ENCODE results near the gene CCDC74A. TPM values are rescaled to one million over a fixed set of nuclear protein-coding genes. Genes with fewer than 3 reads are reported as not detected.

CCDC74A gene
- total RNA-seq, 6 donors from 2014 or later: 0.46 to 33.5 (median 11.8) TPM

- H3K9me3 ChIP-seq: no peaks in the 10 kb centered on the region
- no peaks in the 10 kb centered on the region for H3K27me3 ChIP-seq
- H3K36me3 ChIP-seq: no peaks in the 10 kb centered on the region
- ATAC-seq (ENCODE audit: low FRiP score in 2 of 2) (no peak), DNase-seq (no peak)
- TF ChIP-seq POLR2A (IDR thresholded peaks at IDR 0.05) (no peak), CTCF (IDR thresholded peaks at IDR 0.05) (no peak), EP300 (IDR thresholded peaks at IDR 0.05) (no peak), POLR2AphosphoS5 (IDR thresholded peaks at IDR 0.05) (no peak)
- no peak overlapping the region for H3K4me3 ChIP-seq
- WGBS, 2 donors: 72 to 74% methylated on average over 4 of the region's 4 CpGs
- H3K27ac ChIP-seq: no peak overlapping the region
- no peaks in the 10 kb centered on the region for H3K4me1 ChIP-seq
These were observed 50.1 kb downstream of the CCDC74A start for GRCh38 chr2:131577812-131578211.

DNA sequence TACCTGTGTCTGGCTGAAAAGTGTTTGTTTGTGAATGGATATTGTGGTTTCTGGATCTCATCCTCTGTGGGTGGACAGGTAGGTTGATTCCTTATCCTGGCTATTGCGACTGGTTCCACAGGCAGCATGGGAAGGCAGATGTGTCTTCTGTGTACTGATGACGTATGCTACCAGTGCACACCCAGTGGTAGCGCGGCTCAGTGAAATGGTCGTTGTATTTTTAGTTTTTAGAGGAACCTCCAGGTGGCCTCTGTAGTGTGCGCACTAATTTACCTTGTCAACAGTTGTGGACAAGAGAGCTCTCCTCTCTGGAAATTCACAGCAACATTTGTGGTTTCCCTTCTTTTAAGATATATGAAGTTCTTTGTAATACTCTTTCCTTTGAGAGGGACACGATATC is 52.5 kb downstream of the CCDC74A start:
- Histone ChIP-seq H3K9me3 (no peaks in the 10 kb centered on the region), H3K4me3 (no peak overlapping the region), H3K27me3 (no peaks in the 10 kb centered on the region), H3K27ac (no peak overlapping the region), H3K4me1 (no peaks in the 10 kb centered on the region), H3K36me3 (no peaks in the 10 kb centered on the region)
- TF ChIP-seq EP300 (IDR thresholded peaks at IDR 0.05) (no peak), POLR2AphosphoS5 (IDR thresholded peaks at IDR 0.05) (no peak), CTCF (IDR thresholded peaks at IDR 0.05) (no peak), POLR2A (IDR thresholded peaks at IDR 0.05) (no peak)
- 88 to 89% methylated on average over 7 of the region's 7 CpGs for WGBS, 2 donors
- DNase-seq: no peak
- ATAC-seq (ENCODE audit: low FRiP score in 2 of 2): no peak

Other genes starting within 250 kb of the CCDC74A start
- gene RAB6D, start 163.7 kb upstream of the CCDC74A start, total RNA-seq: under 1 TPM in 1 of 6 donors, not detected in 5; 0.17 TPM
- not detected for gene TUBA3D, start 51.8 kb upstream of the CCDC74A start, total RNA-seq
- 10 to 100 TPM; 15.7 to 66.9 (median 47.4) TPM for gene MZT2A, start 35.5 kb upstream of the CCDC74A start, total RNA-seq

Measured in upper lobe of left lung (tissue), 6 donors.